Pancreas (tissue), 10 donors: ENCODE results near the gene SLC25A51. TPM values are rescaled to one million over a fixed set of nuclear protein-coding genes. Genes with fewer than 3 reads are reported as not detected.

ENCODE experiments used
- ATAC-seq, 4 donors: fragments of 200-7000 bp; cut with Tn5 transposase; one replicate each; pipeline versions ENCODE4 v1.8.0 to v1.9.1; 2020; ENCODE audit warnings: mild to moderate bottlenecking in 4 of 4, moderate library complexity in 4 of 4
- DNase-seq, 6 donors: peaks; one replicate each; pipeline ENCODE4 v3.0.0-alpha.2; 2020
- FAIRE-seq: peaks from 2 replicates; lab custom pipeline; 2012; peaks lifted over from hg19 to GRCh38; lab: Jason Lieb, UNC
- H3K27ac ChIP-seq, 4 donors: fragments of 200-600 bp; sonication (generic); 1 replicate in 3 of 4; 2 replicates in 1 of 4; pipeline versions ENCODE4 v1.5.0 to v1.8.0; 2020
- H3K27me3 ChIP-seq, 4 donors: fragments of 200-600 bp; one replicate each; pipeline ENCODE4 v1.8.0; 2021
- H3K36me3 ChIP-seq, 3 donors: fragments of 200-600 bp; sonication (generic) in 1 of 3; one replicate each; pipeline versions ENCODE4 v1.5.0 to v1.8.0; 2020 to 2021
- H3K4me1 ChIP-seq, 3 donors: fragments of 200-600 bp; one replicate each; pipeline ENCODE4 v1.8.0; 2021
- H3K4me3 ChIP-seq, 4 donors: fragments of 200-600 bp; sonication (generic) in 2 of 4; one replicate each; pipeline versions ENCODE4 v1.5.0 to v1.8.0; 2020 to 2021
- H3K9me3 ChIP-seq, 4 donors: fragments of 200-600 bp; one replicate each; pipeline ENCODE4 v1.8.0; 2021
- CTCF ChIP-seq, 4 donors: fragments of 200-600 bp; sonication (generic) in 3 of 4; IDR thresholded peaks; one replicate each; pipeline versions ENCODE4 v1.5.0 to v1.8.0; 2021; ENCODE audit warnings: antibody characterized with exemption in 4 of 4
- WGBS, 2 donors: extraction: QIAGEN DNeasy Blood & Tissue Kit; methylation state at CpG; one replicate each; pipeline ENCODE4 v1.1.7; 2013; 5-methylcytosine and 5-hydroxymethylcytosine counted together
- intact Hi-C, 3 donors: fragments of 100-400 bp; cut with DNase I; formaldehyde crosslinking; loops; one replicate each; pipeline versions ENCODE4 v1.11.1 to v1.14.2; 2022
- polyA plus RNA-seq, 2 donors: library from polyadenylated mRNA; stranded (reverse); fragments of 200-250 nt; gene quantifications; one replicate each; pipeline ENCODE4 v1.2.3, GENCODE V29; 2013
- total RNA-seq, 6 donors: library from RNA; stranded (reverse); fragmentation: NEBNext Ultra II Directional in 4 of 6; extraction: Animal tissue kit (Norgen Biotek cat#: 25700) in 4 of 6; gene quantifications; one replicate each; pipeline versions ENCODE4 v1.2.1 to v1.2.4, GENCODE V29; 2021 to 2023
- donor health status: healthy with polysubstance abuse.
- donor health status: DM: no; HTN: no; CAD: no; lungs with moderate emphysema.
- donor health status: DM: no; HTN: no; CAD: no.
- donor health status: control.
- donor health status: control.
- donor health status: Bipolar disorder and iron deficiency.
- donor health status: DM: yes; HTN: yes; CAD: no.
- donor health status: DM: no; HTN: no; CAD: no.
- donor health status: DM: no; HTN: no; CAD: no.
- donor health status: DM: yes; HTN: yes; CAD: no.

SLC25A51 gene
- total and polyA plus RNA-seq, 8 donors, result 3.1 to 19.0 (median 13.2) TPM

GRCh38 chr9:37905131-37905505 is 1.2 kb upstream of the SLC25A51 start:
- TF ChIP-seq CTCF (IDR thresholded peaks at IDR 0.05), result no peak
- H3K9me3 ChIP-seq, result no peaks in the 10 kb centered on the region
- ATAC-seq, result no peak
- H3K27me3 ChIP-seq, result no peaks in the 10 kb centered on the region
- WGBS, 2 donors, result 59 to 64% methylated on average over 10 of the region's 10 CpGs
- H3K27ac ChIP-seq, result peak overlapping the region in 3 of 4 donors; percentile 78 to 90 (median 80)
- H3K4me3 ChIP-seq, result peak overlapping the region in 2 of 4 donors; percentile 89 to 93
- no peak for FAIRE-seq
- H3K36me3 ChIP-seq, result no peaks in the 10 kb centered on the region
- peak in 1 of 6 donors; percentile 34 for DNase-seq
- intact Hi-C loops, result no loop called here
- H3K4me1 ChIP-seq, result peaks cover 5 to 28% (median 22%) of the 10 kb centered on the region in 3 donors

GRCh38 chr9:37904445-37905130 is 661 bp upstream of the SLC25A51 start:
- WGBS, 2 donors, result 18 to 21% methylated on average over 36 of the region's 36 CpGs
- no peak for TF ChIP-seq CTCF (IDR thresholded peaks at IDR 0.05)
- Histone ChIP-seq H3K36me3 (no peaks in the 10 kb centered on the region), H3K27ac (peak overlapping the region; percentile 78 to 90 (median 80)), H3K27me3 (no peaks in the 10 kb centered on the region), H3K9me3 (no peaks in the 10 kb centered on the region), H3K4me1 (peaks cover 5 to 28% (median 22%) of the 10 kb centered on the region in 3 donors), H3K4me3 (peak overlapping the region; percentile 83 to 99 (median 91))
- intact Hi-C loops, result no loop called here
- FAIRE-seq (no peak), DNase-seq (peak in 1 of 6 donors; percentile 72), ATAC-seq (peak in 3 of 4 donors; percentile 1 to 29 (median 28))

GRCh38 chr9:37902796-37903646 is 906 bp downstream of the SLC25A51 start:
- 3% methylated on average over 17 of the region's 17 CpGs for WGBS, 2 donors
- ATAC-seq (peak; percentile 3 to 8 (median 6)), DNase-seq (no peak), FAIRE-seq (no peak)
- H3K27me3 ChIP-seq, result no peaks in the 10 kb centered on the region
- peaks cover 0 to 6% (median 5%) of the 10 kb centered on the region in 3 donors for H3K36me3 ChIP-seq
- no peaks in the 10 kb centered on the region for H3K9me3 ChIP-seq
- intact Hi-C loops, result no loop called here
- H3K27ac ChIP-seq, result peak overlapping the region; percentile 78 to 90 (median 80)
- H3K4me3 ChIP-seq, result peak overlapping the region; percentile 83 to 99 (median 91)
- H3K4me1 ChIP-seq, result peaks cover 5 to 19% (median 14%) of the 10 kb centered on the region in 3 donors
- TF ChIP-seq CTCF (IDR thresholded peaks at IDR 0.05), result no peak

GRCh38 chr9:37902131-37902530 is 1.8 kb downstream of the SLC25A51 start:
- FAIRE-seq, result no peak

More at GRCh38 chr9:37902131-37902530, 1.8 kb downstream of the SLC25A51 start:
- DNase-seq (no peak), ATAC-seq (no peak)
- H3K36me3 ChIP-seq, result peaks cover 0 to 10% (median 5%) of the 10 kb centered on the region in 3 donors
- H3K4me3 ChIP-seq, result no peak overlapping the region
- no peaks in the 10 kb centered on the region for H3K9me3 ChIP-seq
- H3K4me1 ChIP-seq, result peaks cover 5 to 19% (median 14%) of the 10 kb centered on the region in 3 donors
- intact Hi-C loops, result no loop called here
- TF ChIP-seq CTCF (IDR thresholded peaks at IDR 0.05), result no peak
- no peak overlapping the region for H3K27ac ChIP-seq
- H3K27me3 ChIP-seq, result no peaks in the 10 kb centered on the region
